Esophagus muscularis mucosa (tissue), 4 donors: ENCODE data around the gene GRIK4.

ENCODE experiments used
- CTCF ChIP-seq, 3 experiments: fragments of 200-600 bp in 2 of 3; fragments of 450-650 bp in 1 of 3; sonication (generic) in 2 of 3; IDR thresholded peaks; one replicate each; pipeline ENCODE4 v1.5.1; 2017 to 2019; ENCODE audit warnings: antibody characterized with exemption in 3 of 3, mild to moderate bottlenecking in 2 of 3, moderate library complexity in 1 of 3
- EP300 ChIP-seq: sonication (generic); formaldehyde crosslinking; IDR thresholded peaks from one replicate; pipeline ENCODE4 v1.6.1; 2017; ENCODE audit warnings: antibody characterized with exemption
- POLR2A ChIP-seq: fragments of 450-650 bp; IDR thresholded peaks from one replicate; pipeline ENCODE4 v1.6.1; 2017; ENCODE audit warnings: antibody characterized with exemption, moderate library complexity, mild to moderate bottlenecking, low read depth

DNA sequence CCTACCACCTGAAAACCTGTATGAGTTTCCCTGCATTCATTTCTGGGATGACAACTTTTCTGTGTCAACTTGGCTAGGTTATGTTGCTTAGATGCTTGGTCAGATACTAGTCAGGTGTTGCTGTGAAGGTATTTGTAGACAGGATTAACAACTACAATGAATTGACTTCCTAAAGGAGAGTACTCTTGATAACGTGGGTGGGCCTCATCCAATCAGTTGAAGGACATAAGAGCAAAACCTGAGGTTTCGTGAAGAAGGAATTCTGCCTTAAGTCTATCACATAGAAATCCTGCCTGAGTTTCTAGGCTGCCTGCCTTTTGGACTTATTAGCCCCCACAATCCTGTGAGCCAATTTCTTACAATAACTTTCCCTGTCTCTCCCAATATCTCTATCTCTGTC lies 431.2 kb downstream of the GRIK4 start:
- TF ChIP-seq CTCF (IDR thresholded peaks at IDR 0.05): no peak
- TF ChIP-seq POLR2A: no peak
- no peak for TF ChIP-seq EP300
